Fibroblast of lung (primary cell): Measurements from ENCODE around the gene TMEM190.

Source experiments
- CTCF ChIP-seq, 2 donors: IDR thresholded peaks in 1 of 2; conservative IDR thresholded peaks in 1 of 2; 1 replicate in 1 of 2; 2 replicates in 1 of 2; pipeline ENCODE4 v1.5.1; 2011 to 2012; ENCODE audit warnings: low read length in 2 of 2, control low read depth in 1 of 2, inconsistent platforms in 1 of 2, low read depth in 1 of 2, mild to moderate bottlenecking in 1 of 2
- EZH2 ChIP-seq: IDR thresholded peaks from 2 replicates; pipeline ENCODE4 v1.5.1; 2012; ENCODE audit warnings: low read length, control low read depth, mild to moderate bottlenecking; ENCODE audit errors: missing control alignments

DNA sequence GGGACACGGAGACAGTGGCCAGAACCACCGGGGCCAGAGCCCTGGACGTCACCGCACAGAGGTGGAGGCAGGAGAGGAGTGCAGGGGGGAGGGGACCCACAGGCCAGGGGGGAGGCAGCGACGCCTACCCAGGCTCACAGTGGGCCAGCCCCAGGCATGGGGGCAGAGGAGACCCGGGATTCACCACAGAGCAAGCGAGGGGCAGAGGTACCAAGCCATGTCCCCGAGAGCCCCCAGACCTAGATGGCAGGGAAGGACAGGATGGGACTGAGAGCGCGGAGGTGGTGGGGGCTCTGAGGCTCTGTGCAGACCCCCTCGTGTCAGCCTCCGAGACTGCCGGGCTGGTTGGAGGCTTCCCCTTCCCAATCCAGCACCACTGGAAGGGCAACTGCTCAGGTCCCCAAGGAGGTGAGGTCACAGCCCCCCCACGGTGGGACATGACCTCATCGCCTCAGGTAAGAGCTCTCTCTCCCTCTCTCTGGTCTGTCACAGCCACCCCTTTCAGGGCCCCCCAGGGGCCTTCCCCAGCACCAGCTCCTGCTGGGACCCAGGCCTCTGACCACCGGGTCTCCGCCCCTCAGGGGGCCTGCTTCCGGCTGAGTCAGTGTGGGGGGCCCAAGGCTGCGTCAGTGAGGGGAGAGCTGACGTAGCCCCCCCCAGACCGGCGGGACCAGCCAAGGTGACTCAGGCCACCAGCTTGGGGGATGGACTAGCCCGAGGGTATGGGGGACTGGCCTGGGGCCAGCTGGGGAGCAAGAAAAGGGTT is 4.1 kb upstream of the TMEM190 start:
- TF ChIP-seq CTCF (conservative IDR thresholded peaks at IDR 0.05 in 1 of 2, IDR thresholded peaks at IDR 0.05 in 1 of 2; ENCODE audit: low read depth in 1 of 2, low read length in 2 of 2) (no peak), EZH2 (no peak)
